SKM-1 treated with dmso at 0.1 percent for 144 hours (cell line): Measurements from ENCODE around the gene TOE1.
"Not testable (repeated sequence)": the region's sequence is repeated elsewhere in the genome, so short reads cannot be mapped to it uniquely, and the experiment has no call there.

Source experiments
- DNase-seq: peaks from one replicate; lab custom pipeline; 2025; ENCODE audit not compliant: unreplicated experiment; lab: John Stamatoyannopoulos, UW

The TOE1 gene

DNA sequence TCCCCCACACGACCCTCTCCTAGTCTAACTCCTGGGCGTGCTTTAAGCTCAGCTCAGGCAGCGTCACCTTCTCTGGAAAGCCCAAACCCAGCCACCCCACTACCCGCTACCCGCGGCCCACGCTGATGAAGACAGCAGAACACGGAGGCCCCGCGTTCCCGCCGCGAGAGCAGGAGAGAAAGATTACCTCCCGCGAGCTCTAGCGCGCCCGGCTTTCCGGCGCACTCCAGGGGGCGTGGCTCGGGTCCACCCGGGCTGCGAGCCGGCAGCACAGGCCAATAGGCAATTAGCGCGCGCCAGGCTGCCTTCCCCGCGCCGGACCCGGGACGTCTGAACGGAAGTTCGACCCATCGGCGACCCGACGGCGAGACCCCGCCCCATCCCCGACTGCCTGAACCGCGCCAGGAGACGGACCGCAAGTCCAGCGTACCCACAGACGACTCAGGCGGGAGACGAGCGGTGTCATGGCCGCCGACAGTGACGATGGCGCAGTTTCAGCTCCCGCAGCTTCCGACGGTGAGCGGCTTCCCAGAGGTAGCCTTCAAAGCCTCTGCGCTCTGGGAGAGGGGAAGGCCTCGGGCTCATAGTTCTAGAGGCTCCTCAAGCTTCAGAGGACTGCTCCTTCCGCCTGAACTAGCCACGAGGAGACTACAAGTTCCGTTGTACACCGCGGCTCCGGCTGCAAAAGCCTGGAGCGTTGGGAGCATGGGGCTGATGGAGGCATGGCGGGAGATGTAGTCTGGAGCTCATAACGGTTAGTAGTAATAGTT, at the start of gene TOE1, which contains the start of gene MUTYH:
Gene TOE1 (plus strand): TSS at position 382 of the 770 bp plus-strand sequence. CDS start 83 bp downstream, at position 465.
Gene MUTYH (minus strand): TSS at position 652 of the 770 bp plus-strand sequence. CDS start 5,935 bp downstream, outside the sequence.
- DNase-seq = peak; percentile 95

DNA sequence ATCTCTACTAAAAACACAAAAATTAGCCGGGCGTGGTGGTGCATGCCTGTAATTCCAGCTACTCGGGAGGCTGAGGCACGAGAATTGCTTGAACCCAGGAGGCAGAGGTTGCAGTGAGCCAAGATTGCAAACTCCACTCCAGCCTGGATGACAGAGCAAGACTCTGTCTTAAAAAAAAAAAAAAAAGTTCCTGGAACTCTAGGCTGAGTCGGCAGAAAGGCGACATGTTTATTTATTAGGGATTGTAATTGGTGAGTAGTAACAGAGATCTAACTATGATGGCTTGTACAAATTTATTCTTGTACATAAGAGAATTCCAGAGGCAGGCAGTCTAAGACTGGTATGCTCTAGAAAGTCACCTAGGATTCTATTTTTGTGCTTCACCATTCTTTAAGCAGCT, 49.0 kb upstream of the TOE1 start:
- DNase-seq = not testable (repeated sequence)

- DNase-seq = no peak
Observed at GRCh38 chr1:45291716-45292115, 48.3 kb upstream of the TOE1 start.

- no peak for DNase-seq
Observed at GRCh38 chr1:45297666-45298356, 42.2 kb upstream of the TOE1 start.

DNA sequence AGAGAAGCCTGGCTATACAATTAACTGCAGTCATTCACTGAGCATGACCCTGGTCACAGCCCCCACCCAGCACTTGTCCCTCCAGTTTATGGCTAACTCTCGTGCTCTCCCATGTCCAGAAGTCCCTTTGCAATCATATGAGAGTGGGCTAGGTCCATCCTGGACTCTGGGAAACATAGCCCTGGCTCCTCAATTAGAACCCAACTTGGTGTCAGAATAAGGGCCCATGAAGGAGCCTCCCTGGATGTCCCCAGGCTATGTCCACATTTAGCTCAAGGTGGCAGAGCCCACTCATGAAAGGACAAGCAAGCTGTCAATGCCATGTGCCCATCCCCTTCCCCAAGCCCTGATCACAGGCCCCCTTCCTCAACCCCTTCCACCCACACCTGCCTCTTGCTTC, 40.7 kb upstream of the TOE1 start:
- DNase-seq = no peak

- peak; percentile 30 for DNase-seq
Observed at GRCh38 chr1:45299981-45300668, 39.8 kb upstream of the TOE1 start.

- DNase-seq = no peak
Observed at GRCh38 chr1:45300669-45300997, 39.3 kb upstream of the TOE1 start.

DNA sequence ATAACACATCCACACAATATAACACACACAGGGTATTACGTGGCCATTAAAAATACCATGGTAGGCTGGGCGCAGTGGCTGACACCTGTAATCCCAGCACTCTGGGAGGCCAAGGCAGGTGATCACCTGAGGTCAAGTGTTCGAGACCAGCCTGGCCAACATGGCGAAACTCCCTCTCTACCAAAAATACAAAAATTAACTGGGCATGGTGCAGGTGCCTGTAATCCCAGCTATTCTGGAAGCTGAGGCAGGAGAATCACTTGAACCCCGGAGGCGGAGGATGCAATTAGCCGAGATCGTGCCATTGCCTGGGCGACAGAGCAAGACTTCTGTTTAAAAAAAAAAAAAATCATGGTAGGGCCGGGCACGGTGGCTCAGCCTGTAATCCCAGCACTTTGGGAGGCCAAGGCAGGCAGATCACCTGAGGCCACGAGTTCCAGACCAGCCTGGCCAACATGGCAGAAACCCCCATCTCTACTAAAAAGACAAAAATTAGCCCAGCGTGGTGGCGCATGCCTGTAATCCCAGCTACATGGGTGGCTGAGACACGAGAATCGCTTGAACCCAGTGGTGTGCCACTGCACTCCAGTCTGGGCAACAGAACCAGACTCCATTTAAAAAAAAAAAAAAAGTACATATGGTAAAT, 37.3 kb upstream of the TOE1 start:
- DNase-seq = no peak

- peak; percentile 93 for DNase-seq
Observed at GRCh38 chr1:45303520-45304310, 36.3 kb upstream of the TOE1 start.

- DNase-seq = no peak
Observed at GRCh38 chr1:45304311-45305081, 35.5 kb upstream of the TOE1 start.

DNA sequence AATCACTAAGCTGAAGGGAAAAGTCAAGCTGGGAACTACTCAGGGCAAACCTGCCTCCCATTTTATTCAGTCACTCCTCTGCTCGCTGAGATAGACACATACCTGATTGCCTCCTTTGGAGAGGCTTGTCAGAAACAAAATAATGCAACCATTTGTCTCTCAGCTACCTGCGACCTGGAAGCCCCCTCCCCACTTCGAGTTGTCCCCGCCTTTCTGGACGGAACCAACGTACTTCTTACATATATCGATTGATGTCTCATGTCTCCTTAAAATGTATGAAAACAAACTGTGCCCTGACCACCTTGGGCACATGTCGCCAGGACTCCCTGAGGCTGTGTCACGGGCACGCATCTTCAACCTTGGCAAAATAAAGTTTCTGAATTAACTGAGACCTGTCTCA, 34.7 kb upstream of the TOE1 start:
- DNase-seq = no peak

GRCh38 chr1:45306319-45306718, 33.7 kb upstream of the TOE1 start:
- DNase-seq = no peak

DNA sequence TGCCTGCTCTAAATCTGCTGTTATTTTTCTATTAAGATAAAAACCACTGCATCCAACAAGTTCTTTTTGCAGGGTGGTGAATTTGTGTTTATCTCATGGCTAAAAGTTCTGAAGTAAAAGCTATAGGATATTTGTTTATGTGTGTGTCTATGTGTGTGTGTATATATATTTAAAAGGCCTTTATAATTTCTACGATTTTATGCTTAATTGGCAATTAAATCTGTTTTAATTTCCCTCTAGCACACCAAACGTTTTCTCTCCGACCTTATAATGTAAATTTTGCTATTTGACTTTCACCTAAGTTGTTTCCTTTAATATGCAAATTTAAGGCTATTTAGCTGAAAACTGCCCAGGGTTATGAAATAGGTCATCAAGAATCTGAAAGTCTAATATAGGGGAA, 33.1 kb upstream of the TOE1 start:
- DNase-seq = no peak

DNA sequence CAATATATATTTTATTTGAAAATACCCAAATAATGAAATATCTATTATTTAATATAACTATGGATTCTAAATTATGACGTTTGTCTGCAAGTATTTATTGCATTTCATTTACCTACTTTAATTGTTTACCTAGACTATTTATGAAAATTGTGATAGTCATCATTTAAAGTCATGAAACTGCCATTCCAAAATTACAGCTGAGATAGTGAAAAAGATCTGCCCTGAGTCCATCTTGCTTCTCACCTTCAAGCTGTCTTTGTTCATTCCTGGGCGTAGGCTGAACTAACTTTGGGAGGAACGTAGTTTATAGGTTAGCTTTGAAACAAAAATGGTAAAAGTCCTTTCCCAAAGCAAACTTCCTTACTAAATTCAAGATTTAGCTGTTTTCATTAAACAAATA, 25.7 kb upstream of the TOE1 start:
- no peak for DNase-seq

- DNase-seq = no peak
Observed at GRCh38 chr1:45317166-45317565, 22.8 kb upstream of the TOE1 start.

DNA sequence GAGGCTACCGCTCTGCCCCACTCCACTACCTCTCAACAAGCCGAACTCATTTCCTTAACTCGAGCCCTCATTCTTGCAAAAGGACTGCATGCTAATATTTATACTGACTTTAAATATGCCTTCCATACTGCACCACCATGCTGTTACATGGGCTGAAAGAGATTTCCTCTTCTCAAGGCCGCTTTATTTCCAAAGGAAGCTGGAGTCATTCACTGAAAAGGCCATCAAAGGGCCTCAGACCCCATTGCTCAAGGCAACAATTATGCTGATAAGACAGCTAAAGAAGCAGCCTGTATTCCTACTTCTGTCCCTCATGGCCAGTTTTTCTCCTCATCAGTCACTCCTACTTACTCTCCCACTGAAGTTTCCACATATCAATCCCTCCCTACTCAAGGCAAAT, 20.2 kb upstream of the TOE1 start:
- DNase-seq = no peak

GRCh38 chr1:45321444-45321843, 18.5 kb upstream of the TOE1 start:
- no peak for DNase-seq

GRCh38 chr1:45322486-45323040, 17.4 kb upstream of the TOE1 start:
- DNase-seq = no peak

DNA sequence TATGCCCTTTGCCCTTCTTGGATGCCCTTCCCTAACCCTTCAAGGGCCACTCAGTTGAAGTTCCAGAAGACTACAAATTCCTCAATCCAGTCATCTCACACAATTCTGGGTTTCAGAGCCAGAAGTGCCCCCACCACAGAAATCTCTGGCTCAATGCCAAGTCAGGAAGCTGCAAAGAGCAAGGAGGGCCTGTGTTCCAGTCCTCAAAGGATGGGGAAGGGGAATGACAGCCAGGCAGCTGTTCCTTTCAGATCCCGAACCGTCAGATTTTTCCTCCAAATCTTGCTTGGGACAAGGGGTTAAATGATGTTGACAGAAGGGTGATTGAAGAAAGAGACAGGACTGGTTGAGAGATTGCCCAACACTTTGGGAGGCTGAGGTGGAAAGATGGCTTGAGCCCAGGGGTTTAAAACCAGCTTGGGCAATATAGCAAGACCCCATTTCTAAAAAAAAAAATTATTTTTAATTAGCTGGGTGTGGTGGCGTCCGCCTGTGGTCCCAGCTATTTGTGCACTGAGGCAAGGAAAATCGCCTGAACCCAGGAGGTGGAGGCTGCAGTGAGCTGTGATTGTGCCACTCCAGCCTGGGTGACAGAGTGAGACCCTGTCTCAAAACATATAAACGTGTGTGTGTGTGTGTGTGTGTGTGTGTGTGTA, 14.0 kb upstream of the TOE1 start:
- no peak for DNase-seq
